Activated CD4-positive, alpha-beta T cell treated with anti-CD3 and anti-CD28 coated beads, Interleukin-2, amount 50 U/mL, for 16 hours (primary cell): ENCODE measurements around the gene CD58.

Experiments
- DNase-seq: peaks from one replicate; pipeline ENCODE4 v3.0.0-alpha.2; 2020

The CD58 gene

DNA sequence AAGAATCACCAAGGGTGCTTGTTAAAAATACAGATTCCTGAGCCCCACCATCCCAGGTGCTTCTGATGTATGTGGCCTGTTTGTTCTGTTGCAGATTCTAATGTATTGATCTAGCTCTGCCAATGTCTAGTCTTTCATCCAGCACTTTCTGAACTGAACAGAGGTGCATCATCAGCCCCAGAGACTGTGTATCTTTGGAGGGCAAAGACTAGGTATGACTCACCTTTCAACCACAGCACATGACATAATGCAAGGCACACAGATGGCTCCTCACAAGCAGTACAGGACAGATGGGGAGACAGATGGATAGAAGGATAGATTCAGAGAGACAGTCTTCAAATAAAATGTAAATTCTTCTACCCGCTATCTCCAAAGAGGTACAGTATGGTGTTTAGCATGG, 32.3 kb downstream of the CD58 start:
- DNase-seq, result peak; percentile 86

- no peak for DNase-seq
These were observed 32.9 kb downstream of the CD58 start for GRCh38 chr1:116537898-116538297.

DNA sequence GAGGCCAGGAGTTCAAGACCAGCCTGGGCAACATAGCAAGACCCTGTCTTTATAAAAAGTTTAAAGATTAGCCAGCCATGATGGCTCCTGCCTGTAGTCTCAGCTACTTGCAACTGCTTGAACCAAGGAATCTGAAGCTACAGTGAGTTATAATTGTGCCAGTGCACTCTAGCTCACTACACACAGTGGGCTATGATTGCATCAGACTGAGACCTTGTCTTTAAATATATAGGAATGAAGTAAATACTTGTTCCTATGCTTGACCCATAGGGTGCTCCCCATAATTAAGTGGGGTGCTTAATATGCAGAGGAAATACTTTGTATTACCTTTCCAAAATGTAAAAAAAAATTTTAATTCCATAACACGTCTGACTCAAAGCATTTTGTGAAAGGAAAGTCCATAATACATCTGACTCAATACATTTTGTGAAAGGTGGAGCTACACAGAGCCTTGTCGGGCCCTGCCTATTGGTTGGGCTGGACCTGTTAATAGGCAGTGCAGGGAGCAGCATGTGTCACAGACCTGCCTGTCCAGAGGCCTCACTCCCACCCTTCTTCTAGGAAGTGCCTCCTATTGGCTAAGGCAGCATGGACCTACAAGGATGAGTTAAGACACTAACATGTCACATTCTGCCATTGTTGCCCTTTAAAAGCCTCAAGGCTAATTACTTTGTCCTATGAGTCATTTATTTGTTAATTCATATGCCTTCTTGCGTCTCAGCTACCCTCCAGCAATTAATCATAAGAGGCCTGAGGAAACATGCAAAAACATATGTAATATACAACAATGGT, 33.6 kb downstream of the CD58 start:
- no peak for DNase-seq

DNA sequence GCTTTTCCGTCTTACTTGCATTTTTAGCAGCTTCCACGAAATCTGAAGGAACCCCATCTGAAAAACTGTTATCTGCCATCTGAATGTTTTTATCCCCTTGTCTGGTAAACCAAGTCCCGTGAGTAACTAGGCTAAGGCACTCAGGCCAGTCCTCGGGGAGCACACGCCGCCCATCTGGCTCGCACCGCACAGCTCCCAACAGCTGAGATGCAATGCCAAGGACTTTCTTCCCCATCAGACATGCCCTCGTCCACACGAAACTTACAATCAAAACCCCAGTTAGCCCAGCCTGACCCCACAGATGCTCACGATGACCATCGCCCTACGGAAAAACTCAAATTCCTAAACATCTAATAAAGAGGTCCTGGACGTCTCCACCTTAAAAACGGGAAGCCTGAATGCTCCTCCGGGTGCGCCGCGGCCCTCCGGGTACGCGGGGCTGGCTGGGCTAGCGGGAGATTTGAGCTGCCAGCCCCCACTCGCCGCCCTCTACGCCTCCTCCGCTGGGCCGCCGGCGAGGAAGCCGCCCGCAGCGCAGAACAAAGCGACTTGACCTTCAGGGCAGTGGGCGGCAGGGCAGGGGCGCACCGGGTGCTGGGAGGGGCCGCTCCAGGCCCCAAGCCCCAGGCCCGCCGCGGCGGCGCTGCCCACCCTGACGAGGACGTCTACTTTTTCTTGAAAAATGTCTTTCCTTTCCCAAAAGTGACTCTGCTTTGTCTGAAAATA, 36.6 kb downstream of the CD58 start:
- DNase-seq, result no peak

DNA sequence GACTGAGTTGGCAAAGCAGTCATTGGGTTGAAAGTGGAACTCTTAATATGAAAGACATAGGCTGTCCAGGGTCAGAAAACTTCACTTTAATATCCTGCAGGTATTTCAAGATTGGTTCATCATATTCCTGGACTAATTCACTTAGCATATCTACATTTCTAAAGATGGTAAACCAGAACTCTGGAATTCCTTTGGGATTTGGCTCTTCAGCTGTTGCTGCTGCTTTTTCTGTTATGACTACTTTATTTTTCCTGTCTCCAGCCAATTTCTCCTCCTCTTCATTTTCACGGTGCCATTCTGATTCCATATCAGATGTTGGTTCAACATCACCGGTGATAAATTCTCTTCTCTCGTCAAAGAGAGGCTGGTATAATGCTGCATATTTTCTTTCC, 37.4 kb downstream of the CD58 start:
- no peak for DNase-seq

GRCh38 chr1:116532671-116533428, 38.0 kb downstream of the CD58 start:
- no peak for DNase-seq

DNA sequence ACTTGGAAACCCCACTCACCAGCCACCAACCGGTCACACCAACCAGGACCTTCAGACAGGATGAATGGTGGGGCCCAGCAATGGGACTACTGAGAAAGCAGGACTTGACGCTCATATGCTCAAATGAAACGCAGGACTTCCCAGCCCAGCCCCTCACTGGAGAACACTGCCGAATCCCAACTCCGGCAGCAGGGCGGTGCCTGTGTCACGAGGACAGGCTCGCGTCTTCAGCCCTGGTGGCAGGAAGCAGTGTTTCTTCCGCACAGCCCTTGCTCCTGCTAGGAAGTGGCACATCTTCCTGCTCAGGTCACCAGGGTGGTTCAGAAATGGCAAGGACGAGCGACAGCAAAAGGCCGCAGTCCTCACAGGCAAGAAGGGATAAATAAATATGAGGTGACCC, 38.9 kb downstream of the CD58 start:
- no peak for DNase-seq

DNA sequence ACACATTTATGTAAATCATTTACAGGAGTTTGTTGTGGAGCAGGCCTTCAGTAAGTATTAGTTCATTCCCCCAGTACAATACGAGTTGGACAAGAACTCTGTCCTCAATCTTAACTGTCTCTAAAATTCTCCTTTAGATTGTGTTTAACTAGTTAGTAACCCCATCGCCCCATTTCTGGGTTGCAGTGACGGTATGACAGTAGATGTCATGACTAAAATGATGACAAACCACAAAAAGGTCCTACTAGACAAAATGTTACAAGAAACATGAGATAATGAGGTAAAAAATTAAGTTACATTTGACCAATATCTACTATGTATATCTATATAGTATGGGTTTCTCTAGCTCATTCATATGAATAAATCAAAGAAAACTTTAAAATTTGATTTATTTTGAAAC, 41.1 kb downstream of the CD58 start:
- DNase-seq, result no peak

DNA sequence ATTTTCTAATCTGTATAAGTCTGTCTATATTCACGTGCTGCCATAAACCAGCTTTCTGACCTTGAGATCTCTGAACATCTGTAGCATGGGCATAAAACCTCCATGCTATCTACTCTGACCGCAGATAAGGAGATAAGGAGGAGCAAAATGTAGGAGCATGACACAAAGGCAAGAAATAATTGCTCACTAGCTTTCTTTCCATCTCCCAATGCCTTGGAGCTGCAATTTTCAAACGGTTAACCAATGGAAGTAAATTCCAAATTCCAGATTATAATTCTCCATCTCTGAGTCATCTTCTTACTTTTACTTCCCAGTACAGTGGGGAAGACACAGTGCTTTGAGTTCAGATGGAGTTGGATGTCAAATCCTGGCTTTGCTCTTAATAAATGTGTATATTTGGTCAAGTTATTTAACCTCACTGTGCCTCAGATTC, 41.6 kb downstream of the CD58 start:
- no peak for DNase-seq

DNA sequence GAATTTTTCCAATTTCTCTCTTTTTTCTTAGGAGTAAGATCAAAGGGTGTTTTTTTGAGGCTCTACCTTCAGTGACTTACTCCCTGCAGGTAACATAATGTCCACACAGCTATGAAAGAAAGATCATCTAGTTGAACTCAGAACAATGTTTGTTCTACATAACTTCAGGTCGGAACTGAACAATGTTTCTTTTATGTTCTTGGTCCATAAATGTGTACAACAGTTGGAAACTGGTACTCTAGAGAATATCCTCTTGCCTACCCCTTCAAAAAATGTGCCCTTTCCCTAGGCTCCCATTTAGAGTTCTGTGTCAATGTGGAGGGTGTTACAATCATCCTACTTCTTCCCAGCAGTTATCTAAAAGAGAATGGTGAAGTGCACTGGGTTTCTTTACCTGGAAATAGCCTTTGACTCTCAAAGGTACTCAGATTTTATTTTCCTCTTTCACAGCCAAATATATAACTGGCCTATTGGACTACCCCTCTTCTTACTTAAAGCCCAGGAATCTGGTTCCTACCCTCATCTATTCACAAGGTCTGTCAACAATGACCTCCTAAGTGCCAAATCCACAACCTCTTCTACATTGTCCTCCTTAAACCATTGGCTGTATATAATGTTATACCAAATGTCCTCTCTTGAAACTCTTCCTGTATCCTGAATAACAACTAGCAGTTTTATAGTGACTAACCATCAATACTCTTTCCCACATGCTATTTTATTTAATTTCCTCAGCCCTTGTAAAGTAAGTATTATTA, 42.3 kb downstream of the CD58 start:
- no peak for DNase-seq

GRCh38 chr1:116525440-116525839, 45.4 kb downstream of the CD58 start:
- no peak for DNase-seq

DNA sequence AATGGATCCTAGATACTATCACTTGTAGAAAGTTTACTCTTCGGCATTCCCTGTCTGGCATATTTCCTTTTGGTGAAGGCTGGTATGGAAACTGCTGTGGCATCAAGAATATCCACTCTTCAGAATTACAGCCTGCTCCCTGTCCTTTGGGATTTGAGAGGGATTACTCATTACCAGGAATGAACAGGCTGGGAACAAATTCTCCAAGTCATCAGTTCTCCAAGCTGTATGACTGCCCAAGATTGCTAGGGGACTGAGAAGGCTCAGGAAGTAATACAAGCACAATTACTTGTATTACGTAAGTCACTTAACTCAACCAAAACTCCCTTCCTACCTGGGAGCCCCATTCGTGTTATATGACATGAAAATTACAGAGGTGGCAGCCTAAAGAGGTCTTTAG, 49.6 kb downstream of the CD58 start:
- DNase-seq, result no peak

- no peak for DNase-seq
These were observed 52.4 kb downstream of the CD58 start for GRCh38 chr1:116518400-116518799.

GRCh38 chr1:116516631-116517030, 54.2 kb downstream of the CD58 start:
- DNase-seq, result peak; percentile 25

DNA sequence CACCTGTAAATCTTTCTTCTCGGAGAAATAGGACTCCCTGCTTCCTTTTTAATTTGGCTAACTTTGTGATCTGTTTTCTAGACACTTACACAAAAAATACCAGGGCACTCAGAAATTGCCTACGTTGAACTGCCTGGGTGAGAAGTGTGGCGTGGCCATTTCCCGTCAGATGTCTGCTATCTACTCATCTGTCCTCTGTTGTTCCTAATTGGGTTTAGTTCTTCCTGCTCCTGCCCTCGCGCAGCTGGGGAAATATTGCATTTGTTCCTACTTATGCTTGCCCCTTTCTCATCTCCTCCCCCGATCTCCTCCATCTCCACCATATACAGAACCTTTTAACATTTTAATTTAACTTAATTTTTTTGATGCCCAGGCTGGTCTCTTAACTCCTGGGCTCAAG, 55.1 kb downstream of the CD58 start:
- peak; percentile 49 for DNase-seq

- DNase-seq, result peak; percentile 92
These were observed 55.9 kb downstream of the CD58 start for GRCh38 chr1:116514708-116515525.

- no peak for DNase-seq
These were observed 56.9 kb downstream of the CD58 start for GRCh38 chr1:116513956-116514355.

- DNase-seq, result no peak
These were observed 59.3 kb downstream of the CD58 start for GRCh38 chr1:116511459-116512019.

DNA sequence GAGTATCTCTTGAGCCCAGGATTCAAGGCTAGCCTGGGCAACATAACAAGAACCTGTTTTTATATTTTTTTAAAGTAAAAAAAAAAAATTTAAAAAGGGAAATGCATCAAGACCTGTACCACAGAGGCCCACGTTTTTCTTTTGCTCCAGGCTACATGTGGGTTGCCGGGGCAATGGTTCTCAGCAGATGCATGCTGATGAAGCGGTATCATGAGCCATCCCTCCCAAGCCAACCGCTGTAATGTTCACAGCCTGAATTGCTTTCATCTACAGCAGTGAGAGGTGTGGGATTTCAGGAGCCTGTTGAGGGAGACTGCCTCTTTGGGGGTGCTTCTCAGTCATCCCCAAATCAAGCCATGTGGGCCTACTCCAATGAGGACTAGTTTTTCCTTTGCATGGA, 60.5 kb downstream of the CD58 start:
- DNase-seq, result no peak

- DNase-seq, result peak; percentile 85
These were observed 61.5 kb downstream of the CD58 start for GRCh38 chr1:116508984-116509980.
